ENCODE data around the gene ZNF497. TPM values are rescaled to one million over a fixed set of nuclear protein-coding genes. Genes with fewer than 3 reads are reported as not detected.

ZNF497 gene
- total and polyA plus RNA-seq, 2 of the 13 experiments (the other 11 are each of a cell fraction or from before 2014, with no cell fraction given) = 1.5 to 1.9 TPM

GRCh38 chr19:58352760-58353671 is 9.5 kb downstream of the ZNF497 start, which contains the start of gene A1BG (continued):
- TF ChIP-seq CTCF (CRISPR knock-in tag; IDR thresholded peaks at IDR 0.05) (no peak), HCFC1 (IDR thresholded peaks at IDR 0.05; ENCODE audit: low read depth, low read length) (no peak), ZNF563 (CRISPR knock-in tag; IDR thresholded peaks at IDR 0.05) (0 out of 2 replicates have a peak, but pooled peaks have one; percentile 10), ZBTB43 (CRISPR knock-in tag; conservative IDR thresholded peaks at IDR 0.05) (no peak), MNT (IDR thresholded peaks at IDR 0.05) (no peak), SP140L (CRISPR knock-in tag; IDR thresholded peaks at IDR 0.05; ENCODE audit: borderline replicate concordance) (no peak), RNF219 (CRISPR knock-in tag; IDR thresholded peaks at IDR 0.05) (no peak), NFAT5 (CRISPR knock-in tag; IDR thresholded peaks at IDR 0.05) (0 out of 2 replicates have a peak, but pooled peaks have one; percentile 37), EP300 (IDR thresholded peaks at IDR 0.05; ENCODE audit: low read depth in 2 of 2, low read length in 2 of 2) (peak in 1 of 2 experiments; percentile 65; a peak in 1 of 4 replicates), EP300 (CRISPR knock-in tag; IDR thresholded peaks at IDR 0.05; ENCODE audit: borderline replicate concordance) (no peak; the same call in 1 of the 2 replicates), SP2 (CRISPR knock-in tag; IDR thresholded peaks at IDR 0.05) (no peak), ZBTB1 (CRISPR knock-in tag; IDR thresholded peaks at IDR 0.05; ENCODE audit: borderline replicate concordance) (no peak), NFATC3 (CRISPR knock-in tag; IDR thresholded peaks at IDR 0.05) (no peak), ZNF746 (CRISPR knock-in tag; IDR thresholded peaks at IDR 0.05) (peak; percentile 72; the same call in 1 of the 2 replicates), ONECUT2 (CRISPR knock-in tag; IDR thresholded peaks at IDR 0.05) (0 out of 2 replicates have a peak, but pooled peaks have one; percentile 57), ZNF460 (CRISPR knock-in tag; IDR thresholded peaks at IDR 0.05; ENCODE audit: borderline replicate concordance) (no peak)
